Measurements from ENCODE around the gene VASH2. TPM values are rescaled to one million over a fixed set of nuclear protein-coding genes. Genes with fewer than 3 reads are reported as not detected.

VASH2 gene
- total and polyA plus RNA-seq, 2 of the 8 experiments (the other 6 are each of a cell fraction or from before 2014, with no cell fraction given), result 44.0 to 187 TPM

GRCh38 chr1:212954514-212954913 lies 4.2 kb downstream of the VASH2 start (continued):
- TF ChIP-seq RBBP5 (IDR thresholded peaks at IDR 0.05; ENCODE audit: borderline replicate concordance, low read depth, low read length), result no peak
- no peak for TF ChIP-seq KDM4A (IDR thresholded peaks at IDR 0.05; ENCODE audit: low read depth, low read length, severe bottlenecking)
- no peak for TF ChIP-seq RAD21 (IDR thresholded peaks at IDR 0.05 in 1 of 2, conservative IDR thresholded peaks at IDR 0.05 in 1 of 2; ENCODE audit: low read depth in 2 of 2, low read length in 2 of 2)
- no peak for TF ChIP-seq MAFK (IDR thresholded peaks at IDR 0.05; ENCODE audit: low read depth, low read length)
